Measurements from ENCODE around the gene GDNF. TPM values are rescaled to one million over a fixed set of nuclear protein-coding genes. Genes with fewer than 3 reads are reported as not detected.
A peak's percentile ranks its signal among the peaks of the same experiment; 100 is the strongest.

GDNF gene
- total and polyA plus RNA-seq, 8 donors = 0.04 to 0.47 TPM; not detected in 6

DNA sequence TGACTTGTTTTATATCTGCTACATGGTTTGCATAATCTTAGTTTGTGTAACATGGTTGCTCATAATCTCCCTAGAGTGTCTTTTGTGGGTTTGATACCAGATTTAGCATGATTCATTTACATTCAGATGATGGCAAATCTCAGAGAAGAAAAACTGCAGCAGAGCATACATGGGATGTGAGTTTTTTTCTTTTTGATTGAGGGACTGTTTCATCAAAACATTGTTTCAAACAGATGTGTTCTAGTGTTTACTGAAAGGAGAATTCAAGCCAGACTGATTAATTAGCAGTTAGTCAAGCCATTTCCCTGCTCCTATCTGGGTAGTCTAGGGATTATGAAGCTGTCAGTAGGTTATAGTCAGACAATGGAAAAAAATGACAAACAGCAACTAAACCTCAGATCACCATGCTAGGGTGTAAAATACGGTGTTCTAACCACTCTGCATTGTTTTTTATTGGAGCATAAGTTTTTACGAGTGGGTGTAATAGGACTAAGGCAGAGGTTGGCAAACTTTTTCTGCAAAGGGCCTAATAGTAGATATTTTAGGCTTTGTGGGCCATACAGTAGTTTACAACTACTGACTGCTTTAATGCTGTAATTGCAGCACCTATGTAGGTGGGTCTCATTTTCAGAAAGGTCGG, 10.5 kb upstream of the GDNF start:
- 52 to 65% methylated on average over 3 of the region's 3 CpGs for WGBS, 2 donors
- Histone ChIP-seq H3K9me3 (no peaks in the 10 kb centered on the region), H3K36me3 (no peaks in the 10 kb centered on the region), H3K27ac (no peak overlapping the region), H3K27me3 (peaks cover 0 to 5% (median 0%) of the 10 kb centered on the region in 4 donors), H3K4me3 (no peak overlapping the region), H3K4me1 (no peaks in the 10 kb centered on the region)
- FAIRE-seq = no peak
- DNase-seq = no peak
- intact Hi-C loops (cut with DNase I) = no loop called here
- TF ChIP-seq, protein P1, sequence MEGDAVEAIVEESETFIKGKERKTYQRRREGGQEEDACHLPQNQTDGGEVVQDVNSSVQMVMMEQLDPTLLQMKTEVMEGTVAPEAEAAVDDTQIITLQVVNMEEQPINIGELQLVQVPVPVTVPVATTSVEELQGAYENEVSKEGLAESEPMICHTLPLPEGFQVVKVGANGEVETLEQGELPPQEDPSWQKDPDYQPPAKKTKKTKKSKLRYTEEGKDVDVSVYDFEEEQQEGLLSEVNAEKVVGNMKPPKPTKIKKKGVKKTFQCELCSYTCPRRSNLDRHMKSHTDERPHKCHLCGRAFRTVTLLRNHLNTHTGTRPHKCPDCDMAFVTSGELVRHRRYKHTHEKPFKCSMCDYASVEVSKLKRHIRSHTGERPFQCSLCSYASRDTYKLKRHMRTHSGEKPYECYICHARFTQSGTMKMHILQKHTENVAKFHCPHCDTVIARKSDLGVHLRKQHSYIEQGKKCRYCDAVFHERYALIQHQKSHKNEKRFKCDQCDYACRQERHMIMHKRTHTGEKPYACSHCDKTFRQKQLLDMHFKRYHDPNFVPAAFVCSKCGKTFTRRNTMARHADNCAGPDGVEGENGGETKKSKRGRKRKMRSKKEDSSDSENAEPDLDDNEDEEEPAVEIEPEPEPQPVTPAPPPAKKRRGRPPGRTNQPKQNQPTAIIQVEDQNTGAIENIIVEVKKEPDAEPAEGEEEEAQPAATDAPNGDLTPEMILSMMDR (IDR thresholded peaks at IDR 0.05) = no peak
- ATAC-seq = no peak

DNA sequence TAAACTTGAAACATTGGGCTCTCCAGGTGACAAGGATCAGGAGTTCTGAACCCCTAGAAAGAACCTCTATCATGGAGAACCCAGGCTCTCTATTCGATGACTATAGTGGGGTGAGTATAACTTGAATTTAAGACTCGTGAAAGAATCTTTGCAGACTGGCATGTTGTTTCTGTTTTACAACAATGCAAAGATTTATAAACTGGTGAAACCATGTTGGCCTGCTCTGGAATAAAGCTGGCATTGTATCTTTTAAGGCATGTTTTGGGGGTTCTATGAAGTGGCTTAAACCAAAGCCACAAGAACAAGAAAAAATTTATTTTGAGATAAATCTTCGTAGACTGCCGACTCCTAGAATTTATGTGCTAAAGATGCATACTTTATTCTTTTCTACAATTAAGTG, 9.8 kb upstream of the GDNF start:
- WGBS, 2 donors = 85 to 87% methylated on average over 4 of the region's 4 CpGs
- intact Hi-C loops (cut with DNase I) = no loop called here

DNA sequence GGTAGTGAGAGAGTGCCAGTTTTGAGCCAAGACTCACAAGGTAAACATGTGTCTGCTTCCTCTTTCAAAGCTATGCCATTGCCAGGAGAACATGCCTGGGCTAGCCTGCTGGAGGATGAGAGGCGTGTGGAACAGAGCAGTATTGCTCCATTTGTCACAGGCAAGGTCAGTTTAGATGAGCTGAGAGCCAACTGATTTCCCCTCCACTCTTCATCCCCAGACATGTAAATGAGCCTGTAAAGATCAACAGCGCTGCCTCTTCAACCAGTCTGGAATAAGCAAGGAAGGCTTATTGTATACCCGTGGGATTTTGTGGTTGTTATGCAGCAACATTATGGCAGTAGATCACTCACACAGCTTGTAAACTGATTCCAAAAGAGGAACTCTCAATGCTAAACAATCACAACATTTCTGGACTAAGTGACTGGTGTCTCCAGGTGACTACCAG, 8.2 kb upstream of the GDNF start:
- H3K27me3 ChIP-seq = peaks cover 0 to 10% (median 4%) of the 10 kb centered on the region in 4 donors
- H3K27ac ChIP-seq = no peak overlapping the region
- 47 to 53% methylated on average over 3 of the region's 3 CpGs for WGBS, 2 donors
- FAIRE-seq (no peak), ATAC-seq (peak; percentile 57 to 71 (median 62)), DNase-seq (no peak)
- no peaks in the 10 kb centered on the region for H3K4me1 ChIP-seq
- no peak overlapping the region for H3K4me3 ChIP-seq
- intact Hi-C loops (cut with DNase I) = no loop called here
- no peaks in the 10 kb centered on the region for H3K36me3 ChIP-seq
- TF ChIP-seq, protein P1 (IDR thresholded peaks at IDR 0.05) = no peak
- no peaks in the 10 kb centered on the region for H3K9me3 ChIP-seq

More for the DNA sequence above, 9.8 kb upstream of the GDNF start:
- TF ChIP-seq, protein P1 (IDR thresholded peaks at IDR 0.05) = no peak
- DNase-seq = no peak
- Histone ChIP-seq H3K27ac (no peak overlapping the region), H3K4me3 (no peak overlapping the region), H3K9me3 (no peaks in the 10 kb centered on the region), H3K36me3 (no peaks in the 10 kb centered on the region), H3K27me3 (peaks cover 0 to 5% (median 0%) of the 10 kb centered on the region in 4 donors), H3K4me1 (no peaks in the 10 kb centered on the region)
- no peak for ATAC-seq
- FAIRE-seq = no peak

DNA sequence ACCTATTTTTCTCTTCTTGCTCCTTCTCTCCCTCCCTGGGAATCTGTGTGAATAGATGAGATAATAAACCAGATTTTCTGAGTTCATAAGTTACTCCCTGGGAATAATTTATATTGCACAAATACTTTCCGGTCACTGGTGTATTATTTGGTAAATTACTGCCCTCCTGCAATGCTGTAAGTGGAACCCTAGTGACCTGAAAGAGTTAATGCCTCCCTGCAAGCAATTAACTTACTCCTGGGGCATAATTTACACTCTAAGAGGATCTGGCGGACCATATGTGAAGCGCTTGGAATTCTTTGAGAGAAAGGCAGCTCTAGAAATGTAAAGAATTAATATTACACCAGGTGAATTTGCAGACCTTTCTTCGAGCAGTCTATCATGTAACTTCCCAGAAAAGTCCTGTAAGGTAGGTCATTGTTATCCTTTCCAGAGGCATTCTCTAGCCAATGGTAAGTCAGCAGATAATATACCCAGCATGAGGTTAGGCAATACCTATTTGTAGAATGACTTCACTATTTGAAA, 7.0 kb upstream of the GDNF start:
- FAIRE-seq = no peak
- Histone ChIP-seq H3K9me3 (no peaks in the 10 kb centered on the region), H3K4me3 (no peak overlapping the region), H3K4me1 (no peaks in the 10 kb centered on the region), H3K27me3 (peaks cover 0 to 7% (median 5%) of the 10 kb centered on the region in 4 donors), H3K27ac (no peak overlapping the region), H3K36me3 (no peaks in the 10 kb centered on the region)
- TF ChIP-seq, protein P1 (IDR thresholded peaks at IDR 0.05) = no peak
- no peak for ATAC-seq
- intact Hi-C loops (cut with DNase I) = no loop called here
- no peak for DNase-seq
- 72 to 73% methylated on average over 4 of the region's 4 CpGs for WGBS, 2 donors

DNA sequence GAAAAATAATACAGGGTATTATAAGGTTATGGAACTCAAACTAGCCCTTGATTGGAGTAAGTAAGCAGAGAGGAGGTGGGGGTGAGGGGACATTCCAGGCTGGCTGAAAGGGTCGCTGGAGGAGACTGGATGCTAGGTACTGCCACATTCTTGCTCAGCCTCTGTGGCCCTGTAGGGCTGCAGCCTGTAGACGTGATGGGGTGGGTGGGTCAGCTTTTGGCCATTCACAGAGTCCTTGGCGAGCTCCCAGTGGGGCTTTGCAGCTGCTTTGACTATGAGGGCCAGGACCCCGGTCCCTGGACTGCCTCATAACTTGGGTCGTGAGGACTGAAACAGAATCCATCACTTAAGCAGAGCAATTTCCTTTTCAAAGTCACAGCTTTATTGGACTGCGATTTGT, 4.2 kb upstream of the GDNF start:
- H3K27ac ChIP-seq = no peak overlapping the region
- FAIRE-seq = no peak
- H3K4me1 ChIP-seq = no peaks in the 10 kb centered on the region
- H3K4me3 ChIP-seq = no peak overlapping the region
- WGBS, 2 donors = 46 to 47% methylated on average over 6 of the region's 6 CpGs
- no peaks in the 10 kb centered on the region for H3K9me3 ChIP-seq
- H3K36me3 ChIP-seq = no peaks in the 10 kb centered on the region
- H3K27me3 ChIP-seq = peaks cover 0 to 25% (median 12%) of the 10 kb centered on the region in 4 donors
- intact Hi-C loops (cut with DNase I) = no loop called here
- DNase-seq = no peak
- TF ChIP-seq, protein P1 (IDR thresholded peaks at IDR 0.05) = no peak
- no peak for ATAC-seq
